ENCODE measurements around the gene SLC36A3. TPM values are rescaled to one million over a fixed set of nuclear protein-coding genes. Genes with fewer than 3 reads are reported as not detected.

The SLC36A3 gene
- total RNA-seq, 2 donors from 2014 or later: not detected

Other genes starting within 250 kb of the SLC36A3 start
- gene TNIP1, start 222.7 kb downstream of the SLC36A3 start, total RNA-seq: 100 to 1,000 TPM in 1 of 2 donors, 10 to 100 TPM in 1; 80.4 to 101 TPM
- gene ANXA6, start 146.0 kb downstream of the SLC36A3 start, total RNA-seq: 100 to 1,000 TPM; 218 to 220 TPM
- gene CCDC69, start 79.7 kb downstream of the SLC36A3 start, total RNA-seq: 100 to 1,000 TPM; 148 to 161 TPM
- gene GM2A, start 50.6 kb downstream of the SLC36A3 start, total RNA-seq: 10 to 100 TPM; 29.9 to 33.1 TPM
- under 1 TPM in 1 of 2 donors, not detected in 1; 0.29 TPM for gene SLC36A2, start 43.8 kb upstream of the SLC36A3 start, total RNA-seq
- 1 to 10 TPM; 5.9 to 8.1 TPM for gene SLC36A1, start 143.8 kb upstream of the SLC36A3 start, total RNA-seq

Measured in left cardiac atrium (tissue), 2 donors.